HG03025 (cell line): Measurements from ENCODE around the gene CACNA1B.

Experiments used
- ATAC-seq: cut with Tn5 transposase; IDR thresholded peaks from one replicate; pipeline ENCODE4 v1.9.1; 2021; ENCODE audit warnings: mild to moderate bottlenecking, moderate library complexity; ENCODE audit not compliant: unreplicated experiment, low FRiP score

Gene CACNA1B

GRCh38 chr9:138024831-138025291 lies 147.3 kb downstream of the CACNA1B start:
- no peak for ATAC-seq

DNA sequence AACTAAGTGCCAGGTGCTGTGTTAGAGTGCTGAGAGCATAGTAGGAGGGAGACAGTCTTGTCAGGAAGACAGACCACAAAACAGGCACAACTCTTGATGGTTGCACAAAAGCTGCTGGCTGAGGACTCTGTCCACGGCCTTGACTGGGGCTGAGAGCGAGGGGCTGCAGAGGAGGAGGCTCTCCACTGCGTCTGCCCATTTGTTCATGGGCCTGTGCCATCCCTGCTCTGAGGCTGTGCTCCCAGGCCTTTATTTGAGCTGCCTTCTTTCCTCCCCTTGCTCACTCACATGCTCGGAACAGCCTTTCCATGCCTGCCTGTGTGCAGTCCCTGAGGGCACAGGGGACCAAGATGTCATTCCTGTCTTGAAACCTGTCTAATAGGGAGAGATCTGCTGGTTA lies 147.8 kb downstream of the CACNA1B start:
- no peak for ATAC-seq

- no peak for ATAC-seq
Observed at GRCh38 chr9:138025908-138026307, 148.3 kb downstream of the CACNA1B start.

- no peak for ATAC-seq
Observed at GRCh38 chr9:138028596-138028995, 151.0 kb downstream of the CACNA1B start.

GRCh38 chr9:138031186-138031585 lies 153.6 kb downstream of the CACNA1B start:
- ATAC-seq: no peak

GRCh38 chr9:138033950-138034349 lies 156.4 kb downstream of the CACNA1B start:
- no peak for ATAC-seq

DNA sequence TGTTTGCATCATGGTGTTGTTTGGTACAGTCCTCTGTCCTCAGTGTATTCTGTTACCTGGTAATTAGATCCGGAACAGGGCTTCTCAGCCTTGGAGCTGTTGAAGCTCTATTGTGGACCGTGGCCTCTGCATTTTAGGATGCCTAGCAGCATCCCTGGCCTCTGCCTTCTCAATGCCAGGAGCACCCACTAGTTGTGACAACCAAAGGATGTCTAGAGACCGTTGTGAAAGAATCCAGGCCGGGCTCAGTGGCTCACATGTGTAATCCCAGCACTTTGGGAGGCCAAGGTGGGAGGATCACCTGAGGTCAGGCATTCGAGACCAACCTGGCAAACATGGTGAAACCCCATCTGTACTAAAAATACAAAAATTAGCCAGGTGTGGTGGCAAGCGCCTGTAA lies 159.6 kb downstream of the CACNA1B start:
- ATAC-seq: no peak

GRCh38 chr9:138038244-138038671 lies 160.7 kb downstream of the CACNA1B start:
- no peak for ATAC-seq

- no peak for ATAC-seq
Observed at GRCh38 chr9:138040446-138041430, 163.2 kb downstream of the CACNA1B start.

DNA sequence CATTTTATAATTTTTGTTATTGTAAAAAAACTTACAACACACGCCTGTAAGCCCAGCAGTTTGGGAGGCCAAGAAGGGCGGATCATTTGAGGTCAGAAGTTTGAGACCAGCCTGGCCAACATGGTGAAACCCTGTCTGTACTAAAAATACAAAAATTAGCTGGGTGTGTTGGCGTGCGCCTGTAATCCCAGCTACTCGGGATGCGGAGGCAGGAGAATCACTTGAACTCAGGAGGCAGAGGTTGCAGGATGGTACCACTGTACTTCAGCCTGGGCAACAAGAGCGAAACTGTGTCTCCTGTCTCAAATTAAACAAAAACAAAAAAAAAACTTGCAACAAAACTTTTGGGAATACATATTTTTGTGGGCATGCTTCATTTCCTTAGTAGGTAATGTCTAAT lies 164.6 kb downstream of the CACNA1B start:
- ATAC-seq: no peak

DNA sequence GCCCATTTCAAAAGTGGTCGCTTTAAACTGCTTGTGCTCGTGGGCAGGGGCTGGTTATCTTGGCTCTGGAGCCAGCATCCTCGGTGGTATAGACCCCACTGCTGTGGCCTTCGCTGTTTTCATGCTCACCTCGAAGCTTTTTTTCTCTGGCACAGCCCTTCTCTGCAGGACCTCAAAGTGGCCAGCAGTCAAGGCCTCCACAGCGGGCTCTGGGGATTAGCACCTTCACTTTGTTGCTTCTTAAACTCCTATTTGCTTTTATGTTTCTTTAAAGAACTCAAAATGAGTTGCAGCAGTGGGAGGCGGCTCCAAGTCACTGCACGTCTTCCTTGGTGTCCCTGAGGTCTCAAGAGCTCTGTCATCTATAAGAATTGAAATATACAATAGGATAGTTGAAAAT lies 165.1 kb downstream of the CACNA1B start:
- no peak for ATAC-seq

DNA sequence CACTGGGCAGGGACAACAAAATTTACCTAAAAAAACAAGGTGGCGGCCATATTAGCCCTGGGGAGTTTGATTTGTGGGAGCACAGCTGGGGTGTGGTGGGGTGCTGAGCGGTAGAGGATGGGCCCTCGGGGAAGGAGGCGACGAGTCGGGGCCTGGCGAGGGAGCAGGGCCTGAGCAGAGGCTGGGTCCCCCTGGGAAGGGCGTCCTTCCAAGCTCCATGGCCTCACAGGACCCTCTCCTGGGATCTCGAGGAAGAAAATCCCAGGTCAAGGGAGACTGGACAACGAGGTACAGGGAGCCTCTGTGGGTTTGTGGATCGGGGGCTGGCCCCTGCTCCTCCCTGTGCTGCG lies 165.5 kb downstream of the CACNA1B start:
- ATAC-seq: no peak

- no peak for ATAC-seq
Observed at GRCh38 chr9:138043411-138044345, 166.1 kb downstream of the CACNA1B start.

DNA sequence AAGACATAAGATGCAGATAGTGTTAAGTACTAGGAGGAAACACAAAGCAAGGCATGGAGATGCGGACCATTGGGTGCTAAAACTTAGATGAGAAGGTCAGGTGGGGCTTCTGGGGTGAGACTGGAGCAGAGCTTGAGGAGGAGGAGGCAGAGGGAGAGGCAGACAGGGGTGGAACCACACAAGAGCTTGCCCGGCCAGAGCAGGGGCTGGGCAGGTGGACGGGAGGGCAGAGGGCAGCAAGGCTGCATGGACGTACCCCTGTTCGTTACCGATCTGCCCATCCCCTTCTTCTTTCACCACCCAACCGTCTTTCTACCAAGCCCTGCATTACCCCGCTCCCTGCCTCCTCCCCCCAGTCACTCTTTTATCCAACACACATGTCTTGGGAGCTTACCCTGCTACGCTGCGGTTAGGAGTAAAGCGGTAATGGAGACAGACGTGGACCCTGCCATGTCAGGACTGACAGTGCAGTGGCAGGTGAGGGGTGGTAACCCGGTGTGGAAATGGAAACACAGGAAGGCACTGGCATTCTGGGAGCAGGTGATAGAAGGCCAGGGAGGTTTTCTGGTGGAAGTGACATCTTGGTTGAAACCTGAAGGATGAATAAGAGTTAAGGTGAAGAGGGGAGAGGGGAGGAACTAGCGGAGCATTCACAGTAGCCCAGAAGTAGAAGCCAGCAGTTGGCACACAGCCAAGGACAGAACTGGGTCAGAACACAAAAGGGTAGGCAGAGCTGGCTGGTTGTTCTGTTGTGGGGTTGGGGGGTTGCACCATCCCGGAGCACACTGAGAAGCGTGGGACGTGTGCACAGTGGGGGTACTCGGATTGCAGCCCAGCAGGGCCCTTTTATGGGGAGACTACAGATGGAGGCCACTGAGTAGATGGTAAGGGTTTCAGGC lies 167.2 kb downstream of the CACNA1B start:
- ATAC-seq: no peak

DNA sequence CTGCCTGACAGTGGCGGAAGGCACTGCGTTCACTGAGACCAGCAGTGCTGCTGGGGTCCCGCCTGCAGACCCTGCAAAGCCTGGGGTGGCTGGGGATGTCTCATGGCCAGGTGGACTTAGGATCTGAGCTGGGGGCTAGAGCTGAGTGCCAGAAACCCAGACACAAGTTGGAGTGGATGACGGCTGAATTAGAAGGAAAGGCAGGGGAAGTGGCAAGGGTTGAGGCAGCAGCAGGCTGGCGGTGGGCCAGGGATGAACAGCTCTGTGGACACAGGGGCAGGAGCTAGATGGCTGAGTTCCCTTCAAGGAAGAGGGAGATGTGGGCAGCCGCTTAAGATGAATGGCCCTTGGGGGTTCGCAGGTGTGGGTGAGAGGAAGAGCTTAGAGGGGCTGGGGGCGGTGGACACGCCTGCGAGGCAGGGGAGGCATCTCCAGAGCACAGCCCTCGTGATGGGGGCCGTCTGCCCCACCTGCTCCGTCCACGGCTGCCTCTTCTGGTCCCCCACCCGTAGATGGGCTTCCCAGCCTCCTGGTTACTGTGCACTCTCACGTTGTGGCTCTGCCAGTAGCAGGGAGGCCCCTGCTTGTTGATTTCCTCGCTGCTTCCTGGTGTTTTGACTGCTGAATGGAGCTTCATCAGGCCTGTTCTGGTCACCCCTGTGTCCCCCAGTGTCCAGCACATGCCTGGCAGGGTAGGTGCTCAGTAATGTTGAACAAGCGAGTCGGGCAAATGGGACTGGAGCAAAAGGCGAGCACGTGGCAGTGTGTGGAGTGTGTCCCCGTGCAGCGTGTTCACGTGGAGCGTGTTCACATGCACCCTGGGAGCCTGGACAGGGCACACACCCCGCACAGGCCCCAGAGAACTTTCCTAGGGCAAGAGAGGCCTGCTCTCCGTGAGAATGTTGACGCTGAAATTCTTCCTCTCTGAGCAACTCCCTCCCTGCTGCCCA lies 168.2 kb downstream of the CACNA1B start:
- no peak for ATAC-seq

DNA sequence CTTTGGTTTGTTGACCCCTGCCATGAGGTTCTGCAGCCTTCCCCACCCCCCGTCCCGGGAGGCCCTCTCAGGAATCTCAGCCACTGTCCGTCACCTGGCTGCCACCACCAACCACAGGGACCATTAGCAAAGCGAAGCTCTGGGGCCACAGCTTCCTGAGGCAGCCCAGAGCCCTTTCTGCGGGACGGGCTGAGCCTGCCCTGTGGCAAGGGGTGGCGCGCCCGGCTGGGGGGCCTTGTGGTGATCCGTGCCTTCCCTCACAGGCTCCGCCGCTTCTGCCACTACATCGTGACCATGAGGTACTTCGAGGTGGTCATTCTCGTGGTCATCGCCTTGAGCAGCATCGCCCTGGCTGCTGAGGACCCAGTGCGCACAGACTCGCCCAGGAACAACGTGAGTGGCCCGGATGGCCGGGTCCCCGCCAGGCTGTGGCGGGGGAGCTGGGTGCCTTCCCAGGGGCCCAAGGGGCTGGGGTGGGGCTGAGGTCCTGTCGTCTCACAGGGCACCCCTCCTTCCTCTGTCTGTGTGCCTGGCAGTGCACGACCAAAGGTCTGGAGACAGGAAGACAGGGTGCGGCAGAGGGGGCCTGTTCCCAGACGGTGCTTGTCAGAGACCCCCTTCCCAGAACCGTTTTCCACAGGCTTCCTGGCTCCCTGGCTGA lies 169.2 kb downstream of the CACNA1B start:
- no peak for ATAC-seq

DNA sequence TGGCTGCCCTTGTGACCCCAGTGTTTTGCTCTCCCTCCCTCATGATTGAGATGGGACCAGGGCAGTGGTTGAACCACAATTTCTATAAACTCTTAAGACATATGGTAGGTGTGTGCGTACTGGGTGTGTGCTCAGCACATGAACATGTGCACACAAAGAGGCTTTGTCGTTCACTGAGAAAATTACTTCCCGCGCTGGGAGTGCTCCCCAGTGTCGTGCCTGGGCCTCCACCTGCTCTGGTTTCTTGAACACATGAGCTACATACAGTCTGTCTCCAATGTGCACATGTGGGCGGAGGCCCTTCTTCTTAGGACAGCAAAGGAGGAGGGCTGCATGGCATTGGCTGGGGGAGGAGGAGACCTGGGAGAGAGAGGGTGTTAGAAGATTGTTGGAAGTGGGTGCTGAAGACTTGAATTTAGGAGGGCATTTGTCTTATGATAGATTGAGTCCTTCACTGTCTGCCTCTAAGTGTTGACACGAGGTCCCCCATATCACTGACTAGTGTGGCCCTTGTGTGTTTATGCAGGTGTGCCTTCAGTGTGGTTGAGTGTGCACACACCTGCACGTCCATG lies 170.0 kb downstream of the CACNA1B start:
- no peak for ATAC-seq

DNA sequence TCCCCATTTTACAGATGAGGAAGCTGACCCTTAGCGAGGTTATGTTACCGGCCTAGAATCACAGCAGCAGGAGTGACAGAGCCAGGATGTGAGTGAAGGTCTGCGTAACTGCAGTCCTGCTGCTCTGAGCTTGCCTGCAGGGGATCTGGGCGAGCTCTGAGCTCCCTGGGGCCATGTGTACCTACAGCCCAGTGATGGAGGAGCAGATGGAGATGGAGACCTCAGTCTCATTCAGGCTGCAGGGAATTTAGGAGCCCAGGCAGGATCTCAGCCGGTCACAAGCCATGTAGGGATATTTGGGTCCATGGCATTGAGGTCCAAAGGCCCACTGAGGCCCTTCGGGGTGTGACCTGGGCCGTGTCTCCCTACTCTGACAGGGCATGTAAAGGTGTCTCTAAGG lies 170.6 kb downstream of the CACNA1B start:
- no peak for ATAC-seq
